PC-3 (cell line): ENCODE results near the gene CDK16. TPM values are rescaled to one million over a fixed set of nuclear protein-coding genes. Genes with fewer than 3 reads are reported as not detected.
A peak's percentile ranks its signal among the peaks of the same experiment; 100 is the strongest.

Source experiments
- ATAC-seq: fragments of 200-7000 bp; cut with Tn5 transposase; 2 replicates; pipeline ENCODE4 v1.9.1; 2020; ENCODE audit warnings: mild to moderate bottlenecking, moderate library complexity
- BruUV-seq: library from RNA; stranded (reverse); fragments of 400-500 nt; replicated peaks from 2 replicates; lab custom pipeline; 2021; lab: Mats Ljungman, UMichigan
- CTCF ChIA-PET: fragments of 300-600 bp; sonication (Branson Sonifier 250); formaldehyde crosslinking; loops from one replicate; lab custom pipeline; 2022; ENCODE audit warnings: antibody characterized with exemption; lab: Charles Lee
- POLR2A ChIA-PET: fragments of 300-600 bp; sonication (Branson Sonifier 250); formaldehyde crosslinking; loops from one replicate; lab custom pipeline; 2022; ENCODE audit warnings: antibody characterized with exemption; ENCODE audit not compliant: unreplicated experiment; lab: Charles Lee
- DNase-seq: peaks from one replicate; pipeline ENCODE4 v3.0.0-alpha.2; 2015
- H2AFZ ChIP-seq: fragments of 300-600 bp; sonication (generic); 2 replicates; pipeline ENCODE4 v1.6.0; 2016; ENCODE audit warnings: antibody characterized with exemption, low read length
- H3F3A ChIP-seq: fragments of 300-600 bp; sonication (generic); one replicate; pipeline ENCODE4 v1.6.0; 2017; ENCODE audit warnings: antibody characterized with exemption, low read length, control low read depth, mild to moderate bottlenecking; ENCODE audit not compliant: unreplicated experiment
- H3K27ac ChIP-seq: fragments of 300-600 bp; sonication (generic); 2 replicates; pipeline ENCODE4 v1.5.1; 2016; ENCODE audit warnings: mild to moderate bottlenecking, low read length
- H3K27me3 ChIP-seq: fragments of 300-600 bp; sonication (generic); 2 replicates; pipeline ENCODE4 v1.6.1; 2016; ENCODE audit warnings: low read length, mixed read lengths
- H3K36me3 ChIP-seq: fragments of 300-600 bp; sonication (generic); 2 replicates; pipeline ENCODE4 v1.6.1; 2016; ENCODE audit warnings: low read depth, mixed run types, low read length, mixed read lengths
- H3K4me1 ChIP-seq: fragments of 300-600 bp; sonication (generic); 2 replicates; pipeline ENCODE4 v1.5.1; 2016; ENCODE audit warnings: low read length; ENCODE audit not compliant: insufficient read depth
- H3K4me2 ChIP-seq: fragments of 300-600 bp; sonication (generic); 2 replicates; pipeline ENCODE4 v1.6.0; 2016; ENCODE audit warnings: low read length
- H3K4me3 ChIP-seq: fragments of 300-600 bp; sonication (generic); 2 replicates; pipeline ENCODE4 v1.5.1; 2016; ENCODE audit warnings: mild to moderate bottlenecking, low read length, mixed read lengths
- H3K79me2 ChIP-seq: fragments of 300-600 bp; sonication (generic); 2 replicates; pipeline ENCODE4 v1.6.1; 2017; ENCODE audit warnings: low read length, mixed read lengths
- H3K9ac ChIP-seq: fragments of 300-600 bp; sonication (generic); 2 replicates; pipeline ENCODE4 v1.6.0; 2016; ENCODE audit warnings: mild to moderate bottlenecking, low read length
- H3K9me2 ChIP-seq: fragments of 300-600 bp; sonication (generic); replicated peaks from 2 replicates; pipeline ENCODE4 v1.6.1; 2016; ENCODE audit warnings: mixed run types, low read length, mixed read lengths
- H3K9me3 ChIP-seq: fragments of 300-600 bp; sonication (generic); 2 replicates; pipeline ENCODE4 v1.6.1; 2016; ENCODE audit warnings: low read length, mixed read lengths
- H4K20me1 ChIP-seq: fragments of 300-600 bp; sonication (generic); 2 replicates; pipeline ENCODE4 v1.6.1; 2016; ENCODE audit warnings: low read length, mixed read lengths
- EZH2 ChIP-seq: fragments of 300-600 bp; sonication (generic); IDR thresholded peaks from one replicate; pipeline ENCODE4 v1.6.1; 2017; ENCODE audit warnings: antibody characterized with exemption, mild to moderate bottlenecking, low read length; ENCODE audit not compliant: unreplicated experiment
- EZH2phosphoT487 ChIP-seq: fragments of 300-600 bp; sonication (generic); IDR thresholded peaks from 2 replicates; pipeline ENCODE4 v1.6.1; 2018; ENCODE audit warnings: mild to moderate bottlenecking, antibody characterized with exemption, low read length, borderline replicate concordance
- intact Hi-C: fragments of 100-400 bp; cut with micrococcal nuclease; formaldehyde crosslinking; loops from 2 replicates; pipeline ENCODE4 v1.9.0; 2023
- total RNA-seq: library from RNA; depleted of rRNA; stranded (reverse); fragments of >200 nt; gene quantifications from 2 replicates; pipeline ENCODE4 v1.2.3, GENCODE V29; 2014
- TF ChIP-seq, protein P1 (sequence below): fragments of 300-600 bp; sonication (generic); conservative IDR thresholded peaks from 2 replicates; pipeline ENCODE4 v1.5.1; 2017; ENCODE audit warnings: antibody characterized with exemption, low read depth, mild to moderate bottlenecking, low read length

The CDK16 gene
- total RNA-seq, 1 experiment from 2014 or later = 155 TPM

DNA sequence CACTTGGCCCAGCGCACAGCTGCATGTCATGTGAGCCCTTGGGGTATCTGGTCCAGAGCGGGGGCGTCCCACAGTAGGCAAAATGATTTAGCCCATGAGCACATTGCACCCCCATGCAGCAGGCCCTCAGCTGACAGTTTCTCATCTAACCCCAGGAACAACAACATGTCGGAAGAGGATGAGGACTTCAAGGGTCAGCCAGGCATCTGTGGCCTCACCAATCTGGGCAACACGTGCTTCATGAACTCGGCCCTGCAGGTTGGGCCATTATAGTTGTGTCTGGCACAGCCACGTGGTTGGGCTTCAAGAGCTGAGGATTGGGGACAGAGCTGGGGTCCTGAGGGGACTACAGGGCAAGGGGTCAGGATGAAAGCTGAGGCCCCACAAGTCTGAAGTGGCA, 22.1 kb downstream of the CDK16 start:
- intact Hi-C loops = no loop called here
- H3K4me3 ChIP-seq = no peak overlapping the region
- no peaks in the 10 kb centered on the region for H4K20me1 ChIP-seq
- no peak overlapping the region for H3K27ac ChIP-seq
- no peaks in the 10 kb centered on the region for H3F3A ChIP-seq
- BruUV-seq = no TSS peak
- no peak overlapping the region for H3K9ac ChIP-seq
- DNase-seq (no peak), ATAC-seq (no peak)
- POLR2A ChIA-PET = no interaction called here
- no peaks in the 10 kb centered on the region for H3K27me3 ChIP-seq
- CTCF ChIA-PET = no interaction called here
- no peak for TF ChIP-seq EZH2
- no peak for TF ChIP-seq EZH2phosphoT487
- TF ChIP-seq, protein P1, sequence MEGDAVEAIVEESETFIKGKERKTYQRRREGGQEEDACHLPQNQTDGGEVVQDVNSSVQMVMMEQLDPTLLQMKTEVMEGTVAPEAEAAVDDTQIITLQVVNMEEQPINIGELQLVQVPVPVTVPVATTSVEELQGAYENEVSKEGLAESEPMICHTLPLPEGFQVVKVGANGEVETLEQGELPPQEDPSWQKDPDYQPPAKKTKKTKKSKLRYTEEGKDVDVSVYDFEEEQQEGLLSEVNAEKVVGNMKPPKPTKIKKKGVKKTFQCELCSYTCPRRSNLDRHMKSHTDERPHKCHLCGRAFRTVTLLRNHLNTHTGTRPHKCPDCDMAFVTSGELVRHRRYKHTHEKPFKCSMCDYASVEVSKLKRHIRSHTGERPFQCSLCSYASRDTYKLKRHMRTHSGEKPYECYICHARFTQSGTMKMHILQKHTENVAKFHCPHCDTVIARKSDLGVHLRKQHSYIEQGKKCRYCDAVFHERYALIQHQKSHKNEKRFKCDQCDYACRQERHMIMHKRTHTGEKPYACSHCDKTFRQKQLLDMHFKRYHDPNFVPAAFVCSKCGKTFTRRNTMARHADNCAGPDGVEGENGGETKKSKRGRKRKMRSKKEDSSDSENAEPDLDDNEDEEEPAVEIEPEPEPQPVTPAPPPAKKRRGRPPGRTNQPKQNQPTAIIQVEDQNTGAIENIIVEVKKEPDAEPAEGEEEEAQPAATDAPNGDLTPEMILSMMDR = no peak
- peaks cover 18% of the 10 kb centered on the region for H3K79me2 ChIP-seq
- no peaks in the 10 kb centered on the region for H3K9me2 ChIP-seq
- H3K4me2 ChIP-seq = no peak overlapping the region
- H3K36me3 ChIP-seq = peaks cover 4% of the 10 kb centered on the region; the same call in 1 of the 2 replicates
- no peaks in the 10 kb centered on the region for H3K9me3 ChIP-seq
- no peaks in the 10 kb centered on the region for H3K4me1 ChIP-seq
- no peak overlapping the region for H2AFZ ChIP-seq

DNA sequence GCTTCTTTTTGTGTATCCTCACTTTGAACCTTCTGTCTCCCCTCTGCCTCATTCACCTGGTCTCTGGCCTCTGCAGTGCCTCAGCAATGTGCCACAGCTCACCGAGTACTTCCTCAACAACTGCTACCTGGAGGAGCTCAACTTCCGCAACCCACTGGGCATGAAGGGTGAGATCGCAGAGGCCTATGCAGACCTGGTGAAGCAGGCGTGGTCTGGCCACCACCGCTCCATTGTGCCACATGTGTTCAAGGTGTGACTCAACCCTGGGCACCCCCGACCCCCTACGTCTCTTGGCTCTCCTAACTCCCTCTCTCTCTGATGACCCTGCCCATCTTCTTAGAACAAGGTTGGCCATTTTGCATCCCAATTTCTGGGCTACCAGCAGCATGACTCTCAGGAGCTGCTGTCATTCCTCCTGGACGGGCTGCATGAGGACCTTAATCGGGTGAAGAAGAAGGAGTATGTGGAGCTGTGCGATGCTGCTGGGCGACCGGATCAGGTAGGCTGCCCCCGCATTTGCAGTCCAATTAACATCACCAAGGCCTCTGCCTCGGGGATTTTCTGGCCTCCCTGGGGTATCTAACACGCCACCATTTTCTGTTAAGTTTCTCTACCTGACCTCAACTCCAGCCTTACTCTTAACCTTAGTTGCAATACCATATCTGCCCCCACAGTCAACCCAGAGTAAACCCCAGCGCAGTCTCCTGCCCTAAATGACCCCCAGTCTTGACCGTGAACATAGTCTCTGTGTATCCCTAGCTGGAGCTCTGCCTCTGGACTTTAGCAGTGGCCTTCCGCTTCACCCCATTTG, 22.9 kb downstream of the CDK16 start:
- Histone ChIP-seq H2AFZ (no peak overlapping the region), H3K9ac (no peak overlapping the region), H3K27me3 (no peaks in the 10 kb centered on the region), H4K20me1 (no peaks in the 10 kb centered on the region), H3K27ac (no peak overlapping the region), H3K4me1 (peaks cover 3% of the 10 kb centered on the region; the same call in 1 of the 2 replicates), H3K4me3 (no peak overlapping the region), H3K9me2 (no peaks in the 10 kb centered on the region), H3K4me2 (no peak overlapping the region), H3K36me3 (peaks cover 4% of the 10 kb centered on the region; the same call in 1 of the 2 replicates), H3F3A (no peaks in the 10 kb centered on the region), H3K79me2 (peaks cover 10% of the 10 kb centered on the region), H3K9me3 (no peaks in the 10 kb centered on the region)
- CTCF ChIA-PET = no interaction called here
- DNase-seq (no peak), ATAC-seq (no peak)
- intact Hi-C loops = no loop called here
- TF ChIP-seq EZH2phosphoT487 (no peak), EZH2 (no peak)
- TF ChIP-seq, protein P1 = no peak
- TSS peak; percentile 6 for BruUV-seq
- POLR2A ChIA-PET = no interaction called here

DNA sequence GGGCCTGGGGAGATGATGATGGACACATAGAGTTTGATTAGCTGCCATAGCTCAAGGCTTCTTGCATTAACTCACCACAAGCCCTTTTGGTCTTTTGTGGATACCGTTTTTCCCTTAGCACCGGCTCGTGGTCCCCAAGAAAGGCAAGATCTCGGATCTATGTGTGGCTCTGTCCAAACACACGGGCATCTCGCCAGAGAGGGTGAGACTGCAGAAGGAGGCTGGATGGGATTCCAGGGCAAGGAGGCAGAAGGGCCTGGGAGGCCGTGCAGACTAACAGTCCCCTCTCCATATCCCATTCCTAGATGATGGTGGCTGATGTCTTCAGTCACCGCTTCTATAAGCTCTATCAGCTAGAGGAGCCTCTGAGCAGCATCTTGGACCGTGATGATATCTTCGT, 23.8 kb downstream of the CDK16 start:
- no TSS peak for BruUV-seq
- peaks cover under 1% of the 10 kb centered on the region; the same call in 1 of the 2 replicates for H3K79me2 ChIP-seq
- no peak for ATAC-seq
- no peaks in the 10 kb centered on the region for H3K27me3 ChIP-seq
- no peak overlapping the region for H3K4me3 ChIP-seq
- H3K27ac ChIP-seq = no peak overlapping the region
- intact Hi-C loops = no loop called here
- H3K4me2 ChIP-seq = no peak overlapping the region
- no peak for DNase-seq
- H3K9me3 ChIP-seq = no peaks in the 10 kb centered on the region
- H3K36me3 ChIP-seq = peaks cover 4% of the 10 kb centered on the region; the same call in 1 of the 2 replicates
- POLR2A ChIA-PET = no interaction called here
- no peaks in the 10 kb centered on the region for H3F3A ChIP-seq
- TF ChIP-seq EZH2phosphoT487 (no peak), EZH2 (no peak)
- TF ChIP-seq, protein P1 = no peak
- H2AFZ ChIP-seq = no peak overlapping the region
- CTCF ChIA-PET = no interaction called here
- H3K4me1 ChIP-seq = peaks cover 11% of the 10 kb centered on the region
- no peaks in the 10 kb centered on the region for H4K20me1 ChIP-seq
- no peak overlapping the region for H3K9ac ChIP-seq
- no peaks in the 10 kb centered on the region for H3K9me2 ChIP-seq
